Measurements from ENCODE around the gene PDP2.
"Not testable (repeated sequence)": the region's sequence is repeated elsewhere in the genome, so short reads cannot be mapped to it uniquely, and the experiment has no call there.

The PDP2 gene

GRCh38 chr16:66928702-66929388 is 48.5 kb downstream of the PDP2 start:
- Histone ChIP-seq H3K27ac (ENCODE audit: low read length) (no peak overlapping the region), H3K9ac (ENCODE audit: low read length in 2 of 2) (no peak overlapping the region), H3K4me1 (ENCODE audit: control insufficient read depth, insufficient read depth, low read length) (peaks cover 56% of the 10 kb centered on the region)

GRCh38 chr16:66930189-66930588 is 49.9 kb downstream of the PDP2 start:
- H3K27me3 ChIP-seq (ENCODE audit: control insufficient read depth in 1 of 2, insufficient read depth in 2 of 2, low read length in 2 of 2), result no peaks in the 10 kb centered on the region
- no peak overlapping the region for H3K9ac ChIP-seq (ENCODE audit: low read length in 2 of 2)
- H3K36me3 ChIP-seq (ENCODE audit: control insufficient read depth in 2 of 2, insufficient read depth in 2 of 2, low read length in 2 of 2), result peaks cover 0 to 15% of the 10 kb centered on the region in 2 donors
- peak overlapping the region; percentile 11 for H3K27ac ChIP-seq (ENCODE audit: low read length)
- no peak overlapping the region for H3K4me3 ChIP-seq (ENCODE audit: low read length in 2 of 2)
- H3K9me3 ChIP-seq (ENCODE audit: control insufficient read depth in 2 of 2, low read length in 2 of 2), result no peaks in the 10 kb centered on the region
- H3K4me1 ChIP-seq (ENCODE audit: control insufficient read depth, insufficient read depth, low read length), result peaks cover 50% of the 10 kb centered on the region

More at GRCh38 chr16:66928702-66929388, 48.5 kb downstream of the PDP2 start:
- Histone ChIP-seq H3K9me3 (ENCODE audit: control insufficient read depth in 2 of 2, low read length in 2 of 2) (no peaks in the 10 kb centered on the region), H3K36me3 (ENCODE audit: control insufficient read depth in 2 of 2, insufficient read depth in 2 of 2, low read length in 2 of 2) (peaks cover 0 to 17% of the 10 kb centered on the region in 2 donors), H3K27me3 (ENCODE audit: control insufficient read depth in 1 of 2, insufficient read depth in 2 of 2, low read length in 2 of 2) (no peaks in the 10 kb centered on the region), H3K4me3 (ENCODE audit: low read length in 2 of 2) (no peak overlapping the region)

- H3K4me3 ChIP-seq (ENCODE audit: low read length in 2 of 2), result no peak overlapping the region
- no peak overlapping the region for H3K9ac ChIP-seq (ENCODE audit: low read length in 2 of 2)
- peaks cover 53% of the 10 kb centered on the region for H3K4me1 ChIP-seq (ENCODE audit: control insufficient read depth, insufficient read depth, low read length)
- no peaks in the 10 kb centered on the region for H3K27me3 ChIP-seq (ENCODE audit: control insufficient read depth in 1 of 2, insufficient read depth in 2 of 2, low read length in 2 of 2)
- H3K27ac ChIP-seq (ENCODE audit: low read length), result no peak overlapping the region
- H3K36me3 ChIP-seq (ENCODE audit: control insufficient read depth in 2 of 2, insufficient read depth in 2 of 2, low read length in 2 of 2), result peaks cover 0 to 15% of the 10 kb centered on the region in 2 donors
- no peaks in the 10 kb centered on the region for H3K9me3 ChIP-seq (ENCODE audit: control insufficient read depth in 2 of 2, low read length in 2 of 2)
Measured at GRCh38 chr16:66931665-66932064, 51.4 kb downstream of the PDP2 start.

- no peak overlapping the region for H3K27ac ChIP-seq (ENCODE audit: low read length)
- H3K9me3 ChIP-seq (ENCODE audit: control insufficient read depth in 2 of 2, low read length in 2 of 2), result no peaks in the 10 kb centered on the region
- peaks cover 54% of the 10 kb centered on the region for H3K4me1 ChIP-seq (ENCODE audit: control insufficient read depth, insufficient read depth, low read length)
- no peak overlapping the region for H3K9ac ChIP-seq (ENCODE audit: low read length in 2 of 2)
- H3K36me3 ChIP-seq (ENCODE audit: control insufficient read depth in 2 of 2, insufficient read depth in 2 of 2, low read length in 2 of 2), result peaks cover 0 to 15% of the 10 kb centered on the region in 2 donors
- no peak overlapping the region for H3K4me3 ChIP-seq (ENCODE audit: low read length in 2 of 2)
- no peaks in the 10 kb centered on the region for H3K27me3 ChIP-seq (ENCODE audit: control insufficient read depth in 1 of 2, insufficient read depth in 2 of 2, low read length in 2 of 2)
Measured at GRCh38 chr16:66932076-66932475, 51.8 kb downstream of the PDP2 start.

GRCh38 chr16:66933776-66934137 is 53.4 kb downstream of the PDP2 start:
- no peaks in the 10 kb centered on the region for H3K9me3 ChIP-seq (ENCODE audit: control insufficient read depth in 2 of 2, low read length in 2 of 2)
- H3K9ac ChIP-seq (ENCODE audit: low read length in 2 of 2), result peak overlapping the region; percentile 91 to 97
- H3K27ac ChIP-seq (ENCODE audit: low read length), result peak overlapping the region; percentile 88
- peaks cover 10 to 31% of the 10 kb centered on the region in 2 donors for H3K36me3 ChIP-seq (ENCODE audit: control insufficient read depth in 2 of 2, insufficient read depth in 2 of 2, low read length in 2 of 2)
- peaks cover 48% of the 10 kb centered on the region for H3K4me1 ChIP-seq (ENCODE audit: control insufficient read depth, insufficient read depth, low read length)
- H3K4me3 ChIP-seq (ENCODE audit: low read length in 2 of 2), result peak overlapping the region; percentile 87 to 100
- no peaks in the 10 kb centered on the region for H3K27me3 ChIP-seq (ENCODE audit: control insufficient read depth in 1 of 2, insufficient read depth in 2 of 2, low read length in 2 of 2)

- H3K4me1 ChIP-seq (ENCODE audit: control insufficient read depth, insufficient read depth, low read length), result peaks cover 45% of the 10 kb centered on the region
- peaks cover 14 to 36% of the 10 kb centered on the region in 2 donors for H3K36me3 ChIP-seq (ENCODE audit: control insufficient read depth in 2 of 2, insufficient read depth in 2 of 2, low read length in 2 of 2)
Measured at GRCh38 chr16:66934138-66934838, 54.0 kb downstream of the PDP2 start, which contains the start of gene CIAO2B. Gene CIAO2B, minus strand, starts transcription at chr16:66934402. Its CDS starts 38 bp downstream, at chr16:66934364.

GRCh38 chr16:66934839-66935313 is 54.6 kb downstream of the PDP2 start:
- Histone ChIP-seq H3K4me3 (ENCODE audit: low read length in 2 of 2) (peak overlapping the region; percentile 87 to 100), H3K27ac (ENCODE audit: low read length) (peak overlapping the region; percentile 88), H3K36me3 (ENCODE audit: control insufficient read depth in 2 of 2, insufficient read depth in 2 of 2, low read length in 2 of 2) (peaks cover 20 to 37% of the 10 kb centered on the region in 2 donors), H3K4me1 (ENCODE audit: control insufficient read depth, insufficient read depth, low read length) (peaks cover 45% of the 10 kb centered on the region), H3K9ac (ENCODE audit: low read length in 2 of 2) (peak overlapping the region; percentile 91 to 97)
- not testable (repeated sequence) for H3K27me3 ChIP-seq (ENCODE audit: control insufficient read depth in 1 of 2, insufficient read depth in 2 of 2, low read length in 2 of 2); H3K9me3 ChIP-seq (ENCODE audit: control insufficient read depth in 2 of 2, low read length in 2 of 2)

More at GRCh38 chr16:66934138-66934838, 54.0 kb downstream of the PDP2 start, which contains the start of gene CIAO2B:
- Histone ChIP-seq H3K4me3 (ENCODE audit: low read length in 2 of 2) (peak within 1 kb of the TSS; percentile 87 to 100), H3K9ac (ENCODE audit: low read length in 2 of 2) (peak within 1 kb of the TSS; percentile 91 to 97), H3K9me3 (ENCODE audit: control insufficient read depth in 2 of 2, low read length in 2 of 2) (no peaks in the 10 kb centered on the region), H3K27ac (ENCODE audit: low read length) (peak within 1 kb of the TSS; percentile 88), H3K27me3 (ENCODE audit: control insufficient read depth in 1 of 2, insufficient read depth in 2 of 2, low read length in 2 of 2) (no peaks in the 10 kb centered on the region)

- Histone ChIP-seq H3K9ac (ENCODE audit: low read length in 2 of 2) (peak within 1 kb of the TSS; percentile 91 to 97), H3K9me3 (ENCODE audit: control insufficient read depth in 2 of 2, low read length in 2 of 2) (no peaks in the 10 kb centered on the region), H3K36me3 (ENCODE audit: control insufficient read depth in 2 of 2, insufficient read depth in 2 of 2, low read length in 2 of 2) (peaks cover 23 to 40% of the 10 kb centered on the region in 2 donors), H3K27me3 (ENCODE audit: control insufficient read depth in 1 of 2, insufficient read depth in 2 of 2, low read length in 2 of 2) (no peaks in the 10 kb centered on the region), H3K4me3 (ENCODE audit: low read length in 2 of 2) (peak within 1 kb of the TSS; percentile 87 to 100), H3K4me1 (ENCODE audit: control insufficient read depth, insufficient read depth, low read length) (peaks cover 45% of the 10 kb centered on the region), H3K27ac (ENCODE audit: low read length) (peak within 1 kb of the TSS; percentile 88)
Measured at GRCh38 chr16:66935314-66936011, 55.1 kb downstream of the PDP2 start, which contains the start of gene CES2. Gene CES2, plus strand, starts transcription at chr16:66935516. Its CDS starts 120 bp downstream, at chr16:66935636.

GRCh38 chr16:66936462-66936861 is 56.1 kb downstream of the PDP2 start:
- no peaks in the 10 kb centered on the region for H3K27me3 ChIP-seq (ENCODE audit: control insufficient read depth in 1 of 2, insufficient read depth in 2 of 2, low read length in 2 of 2)
- H3K36me3 ChIP-seq (ENCODE audit: control insufficient read depth in 2 of 2, insufficient read depth in 2 of 2, low read length in 2 of 2), result peaks cover 33 to 45% of the 10 kb centered on the region in 2 donors
- peak overlapping the region in 1 of 2 donors; percentile 100 for H3K4me3 ChIP-seq (ENCODE audit: low read length in 2 of 2)
- peaks cover 45% of the 10 kb centered on the region for H3K4me1 ChIP-seq (ENCODE audit: control insufficient read depth, insufficient read depth, low read length)
- H3K9me3 ChIP-seq (ENCODE audit: control insufficient read depth in 2 of 2, low read length in 2 of 2), result no peaks in the 10 kb centered on the region
- peak overlapping the region; percentile 21 to 91 for H3K9ac ChIP-seq (ENCODE audit: low read length in 2 of 2)
- no peak overlapping the region for H3K27ac ChIP-seq (ENCODE audit: low read length)

- peaks cover 39 to 46% of the 10 kb centered on the region in 2 donors for H3K36me3 ChIP-seq (ENCODE audit: control insufficient read depth in 2 of 2, insufficient read depth in 2 of 2, low read length in 2 of 2)
- H3K9ac ChIP-seq (ENCODE audit: low read length in 2 of 2), result no peak overlapping the region
- no peaks in the 10 kb centered on the region for H3K9me3 ChIP-seq (ENCODE audit: control insufficient read depth in 2 of 2, low read length in 2 of 2)
- H3K4me1 ChIP-seq (ENCODE audit: control insufficient read depth, insufficient read depth, low read length), result peaks cover 45% of the 10 kb centered on the region
- H3K4me3 ChIP-seq (ENCODE audit: low read length in 2 of 2), result no peak overlapping the region
- no peaks in the 10 kb centered on the region for H3K27me3 ChIP-seq (ENCODE audit: control insufficient read depth in 1 of 2, insufficient read depth in 2 of 2, low read length in 2 of 2)
- no peak overlapping the region for H3K27ac ChIP-seq (ENCODE audit: low read length)
Measured at GRCh38 chr16:66936889-66937554, 56.7 kb downstream of the PDP2 start.
